Activated T-helper 1 cell treated with anti-CD3 and anti-CD28 coated beads, Interleukin-12 subunit alpha, Interleukin-12 subunit beta, Interleukin-2, Interleukin-4 antibody, amounts not matched to agents 30 ng/mL and 10 ng/mL and 1 ng/mL, durations not matched to agents 14 hours and 24 hours and 36 hours (primary cell): ENCODE measurements around the gene SNX33. TPM values are rescaled to one million over a fixed set of nuclear protein-coding genes. Genes with fewer than 3 reads are reported as not detected.
"Not testable (repeated sequence)": the region's sequence is repeated elsewhere in the genome, so short reads cannot be mapped to it uniquely, and the experiment has no call there.

Experiments used
- DNase-seq: peaks from one replicate; pipeline ENCODE4 v3.0.0; 2021; ENCODE audit warnings: low spot score
- H3K27ac Mint-ChIP-seq: one replicate; pipeline ENCODE4 v1.8.0; 2021; ENCODE audit warnings: mild to moderate bottlenecking, mixed read lengths
- H3K27me3 Mint-ChIP-seq: one replicate; pipeline ENCODE4 v1.8.0; 2022; ENCODE audit warnings: mild to moderate bottlenecking, moderate library complexity, mixed read lengths; ENCODE audit not compliant: insufficient read depth
- H3K36me3 Mint-ChIP-seq: one replicate; pipeline ENCODE4 v1.8.0; 2021; ENCODE audit warnings: low read depth, mixed read lengths
- H3K4me1 Mint-ChIP-seq: one replicate; pipeline ENCODE4 v1.8.0; 2021; ENCODE audit warnings: low read depth, mixed read lengths
- H3K4me3 Mint-ChIP-seq: one replicate; pipeline ENCODE4 v1.8.0; 2021; ENCODE audit warnings: mild to moderate bottlenecking, moderate library complexity, mixed read lengths
- H3K9me3 Mint-ChIP-seq: one replicate; pipeline ENCODE4 v1.8.0; 2021; ENCODE audit warnings: mixed read lengths
- intact Hi-C: fragments of 100-400 bp; cut with micrococcal nuclease; formaldehyde crosslinking; loops from one replicate; pipeline ENCODE4 v1.15.1; 2024
- total RNA-seq: library from RNA; stranded (reverse); gene quantifications from 2 replicates; pipeline ENCODE4 v1.2.3, GENCODE V29; 2022

Gene SNX33
- total RNA-seq, 1 donor from 2014 or later = 6.2 TPM

DNA sequence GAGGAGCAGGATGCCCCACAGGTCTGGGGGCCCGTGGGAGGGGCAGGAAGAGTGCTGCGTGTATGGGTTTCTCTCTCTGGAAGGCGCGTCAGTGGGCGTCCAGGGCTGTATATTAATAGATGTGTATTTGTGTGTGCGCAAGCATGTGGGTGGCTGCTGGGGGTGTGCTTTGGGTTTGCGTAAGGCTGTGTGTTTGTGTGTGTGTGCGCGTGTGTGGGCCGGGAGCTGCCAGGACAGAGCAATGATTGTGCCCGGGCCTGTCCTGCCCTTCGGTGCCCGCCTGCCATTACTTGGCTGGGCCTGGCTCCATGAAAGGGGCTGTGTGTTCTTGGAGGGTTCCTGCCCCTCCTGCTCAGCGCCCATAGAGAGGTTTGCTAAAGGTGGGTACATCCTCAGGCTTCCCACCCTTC, 48.6 kb downstream of the SNX33 start:
- no peak overlapping the region for H3K4me3 Mint-ChIP-seq
- peak overlapping the region; percentile 55 for H3K27ac Mint-ChIP-seq

GRCh38 chr15:75696854-75697259, 49.1 kb downstream of the SNX33 start:
- DNase-seq = no peak
- no peaks in the 10 kb centered on the region for H3K36me3 Mint-ChIP-seq
- H3K4me3 Mint-ChIP-seq = no peak overlapping the region
- peaks cover 5% of the 10 kb centered on the region for H3K27me3 Mint-ChIP-seq
- no peaks in the 10 kb centered on the region for H3K9me3 Mint-ChIP-seq
- H3K4me1 Mint-ChIP-seq = peaks cover 16% of the 10 kb centered on the region
- no peak overlapping the region for H3K27ac Mint-ChIP-seq
- intact Hi-C loops = no loop called here

More for the DNA sequence above, 48.6 kb downstream of the SNX33 start:
- DNase-seq = no peak
- Mint-ChIP-seq H3K36me3 (no peaks in the 10 kb centered on the region), H3K27me3 (peaks cover 5% of the 10 kb centered on the region), H3K9me3 (no peaks in the 10 kb centered on the region), H3K4me1 (peaks cover 16% of the 10 kb centered on the region)
- intact Hi-C loops = no loop called here

DNA sequence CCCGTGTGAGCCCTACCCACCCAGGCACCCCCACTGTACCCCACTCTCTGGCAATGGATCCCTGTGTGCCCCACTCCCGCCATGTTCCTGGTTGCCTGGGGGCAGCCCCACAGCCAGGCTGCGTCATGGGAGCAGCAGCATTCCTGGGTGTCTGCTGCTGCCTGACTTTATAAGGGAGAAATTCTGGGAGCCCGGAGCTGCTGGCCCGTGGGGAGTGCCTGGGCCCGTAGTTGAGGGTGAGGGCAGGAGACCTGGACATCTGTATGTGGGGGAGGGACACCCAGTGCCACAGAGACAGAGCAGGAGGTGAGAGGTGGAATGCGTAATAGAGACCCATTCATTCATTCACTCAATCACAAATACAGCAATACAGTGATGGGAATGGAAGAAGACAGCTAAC, 49.8 kb downstream of the SNX33 start:
- Mint-ChIP-seq H3K4me1 (peaks cover 16% of the 10 kb centered on the region), H3K9me3 (no peaks in the 10 kb centered on the region), H3K27ac (no peak overlapping the region), H3K4me3 (no peak overlapping the region), H3K36me3 (no peaks in the 10 kb centered on the region), H3K27me3 (peaks cover 2% of the 10 kb centered on the region)
- no peak for DNase-seq
- intact Hi-C loops = no loop called here

DNA sequence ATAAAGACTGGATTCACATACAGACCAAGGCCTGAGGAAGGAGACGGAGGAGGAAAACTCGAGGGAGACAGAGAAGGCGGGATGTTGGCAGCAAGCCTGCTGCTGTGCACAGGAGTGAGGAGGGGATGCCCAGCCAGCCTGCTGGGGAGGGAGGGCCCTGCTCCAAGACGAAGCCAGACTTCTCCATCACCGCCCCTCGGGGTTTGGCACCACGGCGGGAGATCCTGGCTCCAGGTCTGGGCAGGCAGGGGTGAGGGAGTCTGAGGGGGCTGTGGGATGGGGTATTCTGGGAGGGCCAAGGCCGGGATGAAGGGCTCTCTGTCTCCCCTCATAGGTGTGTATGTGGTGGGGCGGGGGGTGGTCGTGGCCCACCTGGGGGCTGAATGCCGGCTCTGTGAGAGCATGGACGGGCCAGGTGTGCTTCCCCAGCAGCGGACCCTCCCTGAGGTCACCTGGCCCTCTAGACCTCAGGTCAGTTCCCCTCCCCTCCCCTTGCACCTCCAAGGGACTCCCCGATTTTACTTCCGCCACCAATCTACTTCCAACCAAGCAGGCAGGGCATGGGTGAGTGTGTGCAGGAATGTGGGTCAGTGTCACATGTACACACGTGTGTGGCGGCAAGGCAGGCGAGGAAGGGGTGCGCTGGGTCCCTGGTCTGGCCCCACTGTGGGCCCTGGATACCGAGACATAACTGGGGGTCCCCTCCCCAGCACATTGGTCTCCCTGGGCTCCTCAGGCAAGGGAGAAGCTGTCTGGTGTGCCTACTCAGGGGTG, 50.4 kb downstream of the SNX33 start:
- H3K27ac Mint-ChIP-seq, H3K36me3 Mint-ChIP-seq, DNase-seq, H3K27me3 Mint-ChIP-seq, H3K9me3 Mint-ChIP-seq, H3K4me3 Mint-ChIP-seq, intact Hi-C loops: not testable (repeated sequence)
- peaks cover 16% of the 10 kb centered on the region for H3K4me1 Mint-ChIP-seq

GRCh38 chr15:75699517-75699916, 51.8 kb downstream of the SNX33 start:
- H3K9me3 Mint-ChIP-seq, DNase-seq, H3K27me3 Mint-ChIP-seq, H3K4me3 Mint-ChIP-seq, H3K27ac Mint-ChIP-seq, intact Hi-C loops, H3K36me3 Mint-ChIP-seq: not testable (repeated sequence)
- peaks cover 16% of the 10 kb centered on the region for H3K4me1 Mint-ChIP-seq

DNA sequence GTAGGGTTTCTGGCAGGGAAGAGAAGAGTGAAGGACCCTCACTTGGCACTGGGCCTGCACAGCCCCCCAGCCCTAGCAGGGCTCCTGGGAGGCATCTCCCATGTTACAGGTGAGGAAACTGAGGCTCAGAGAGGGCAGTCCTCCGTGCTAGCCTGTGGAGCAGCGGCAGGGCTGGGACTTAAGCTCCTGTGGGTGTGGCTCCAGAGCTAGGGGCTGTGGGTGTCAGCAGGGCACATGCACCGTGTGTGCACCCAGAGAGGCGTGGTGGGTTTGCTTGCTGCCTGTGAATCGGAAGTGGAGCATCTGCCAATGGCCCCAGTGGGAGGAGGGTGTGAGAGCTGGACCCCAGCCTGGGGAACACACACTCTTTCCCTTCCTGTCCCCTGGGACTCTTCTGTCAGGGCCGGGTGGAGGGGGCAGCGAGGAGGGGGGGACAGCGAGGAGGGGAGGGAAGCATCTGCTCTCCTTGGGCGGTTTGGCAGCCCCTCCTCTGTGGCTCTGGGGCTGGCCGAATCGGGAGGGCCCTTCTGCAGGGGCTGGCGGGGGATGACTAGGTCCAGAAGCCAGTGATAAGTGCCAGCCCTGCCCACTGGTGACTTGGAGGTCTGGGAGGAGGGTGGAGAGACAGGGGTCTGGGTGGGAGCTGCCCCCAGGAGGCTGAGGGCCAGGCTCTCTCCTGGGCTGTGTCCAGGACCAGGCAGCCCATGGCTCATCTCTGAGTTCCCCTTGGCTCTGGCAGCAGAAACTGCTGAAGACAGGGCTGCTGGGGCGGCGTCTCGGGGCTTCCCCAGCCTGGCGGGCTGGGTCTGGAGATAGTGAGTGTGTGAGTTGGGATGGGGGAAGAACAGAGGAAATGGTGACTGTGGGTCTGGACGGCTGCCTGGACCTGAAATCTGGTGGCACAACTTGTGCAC, 52.5 kb downstream of the SNX33 start:
- H3K4me3 Mint-ChIP-seq, DNase-seq, intact Hi-C loops, H3K4me1 Mint-ChIP-seq, H3K27ac Mint-ChIP-seq, H3K36me3 Mint-ChIP-seq, H3K9me3 Mint-ChIP-seq, H3K27me3 Mint-ChIP-seq: not testable (repeated sequence)

DNA sequence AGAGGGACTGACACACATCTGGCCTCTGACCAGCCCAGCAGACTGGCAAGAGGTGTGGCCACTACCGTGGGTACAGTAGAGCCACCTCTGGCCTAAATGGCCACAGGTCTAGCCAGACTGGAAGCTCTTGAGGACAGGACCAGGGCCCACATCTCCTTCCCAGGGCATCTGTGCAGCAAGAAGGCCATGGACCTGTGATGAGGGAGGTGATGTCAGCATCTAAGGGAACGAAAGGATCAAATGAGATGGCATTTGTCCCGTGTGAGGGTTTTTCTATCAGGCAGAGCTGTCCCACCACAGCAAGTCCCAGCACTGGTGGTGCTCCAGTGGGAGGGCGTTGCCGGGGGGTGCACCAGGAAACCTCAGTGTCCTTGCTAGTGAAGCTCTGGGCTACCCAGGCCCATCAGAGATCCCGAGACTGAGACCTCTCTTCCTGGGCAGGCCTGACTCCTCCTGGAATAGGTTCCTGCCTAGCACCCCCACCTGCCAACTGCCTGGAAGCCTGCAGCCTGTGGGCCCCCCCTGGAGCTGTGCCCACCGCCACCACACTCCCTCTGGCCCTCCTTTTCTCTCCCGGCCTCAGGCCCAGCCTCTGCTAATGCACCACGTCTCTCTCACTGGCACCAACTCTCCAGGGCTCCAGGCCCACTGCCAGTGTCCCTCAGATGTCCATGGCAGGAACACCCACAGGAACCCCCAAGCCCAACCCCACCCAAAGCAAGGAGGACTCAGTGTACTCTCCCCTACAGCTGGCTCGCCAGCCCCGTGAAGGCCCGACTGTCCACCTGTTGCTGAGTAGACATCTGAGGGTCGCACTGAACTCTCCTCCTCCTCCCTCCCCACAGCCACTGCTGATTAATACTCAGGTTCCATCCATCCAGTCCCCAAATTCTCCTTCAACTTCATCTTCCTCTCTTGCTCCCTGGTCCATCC, 53.6 kb downstream of the SNX33 start:
- H3K36me3 Mint-ChIP-seq, H3K27me3 Mint-ChIP-seq, H3K9me3 Mint-ChIP-seq, intact Hi-C loops, H3K27ac Mint-ChIP-seq, H3K4me3 Mint-ChIP-seq, DNase-seq, H3K4me1 Mint-ChIP-seq: not testable (repeated sequence)

GRCh38 chr15:75702436-75702835, 54.7 kb downstream of the SNX33 start:
- Mint-ChIP-seq H3K36me3 (no peaks in the 10 kb centered on the region), H3K27me3 (no peaks in the 10 kb centered on the region), H3K27ac (no peak overlapping the region), H3K4me1 (no peaks in the 10 kb centered on the region), H3K4me3 (no peak overlapping the region), H3K9me3 (no peaks in the 10 kb centered on the region)
- no peak for DNase-seq
- intact Hi-C loops = no loop called here

- H3K36me3 Mint-ChIP-seq, H3K27ac Mint-ChIP-seq, intact Hi-C loops: not testable (repeated sequence)
Measured at GRCh38 chr15:75703440-75704262, 55.9 kb downstream of the SNX33 start.

GRCh38 chr15:75704263-75704615, 56.5 kb downstream of the SNX33 start:
- H3K4me3 Mint-ChIP-seq = no peak overlapping the region
- H3K27ac Mint-ChIP-seq = no peak overlapping the region
- no peaks in the 10 kb centered on the region for H3K9me3 Mint-ChIP-seq
- no peak for DNase-seq
- H3K27me3 Mint-ChIP-seq = no peaks in the 10 kb centered on the region
- intact Hi-C loops = no loop called here
- no peaks in the 10 kb centered on the region for H3K4me1 Mint-ChIP-seq
- H3K36me3 Mint-ChIP-seq = no peaks in the 10 kb centered on the region

More at GRCh38 chr15:75703440-75704262, 55.9 kb downstream of the SNX33 start:
- H3K9me3 Mint-ChIP-seq, H3K4me1 Mint-ChIP-seq, DNase-seq, H3K27me3 Mint-ChIP-seq, H3K4me3 Mint-ChIP-seq: not testable (repeated sequence)

GRCh38 chr15:75704618-75705017, 56.9 kb downstream of the SNX33 start:
- DNase-seq = no peak
- Mint-ChIP-seq H3K27me3 (no peaks in the 10 kb centered on the region), H3K9me3 (no peaks in the 10 kb centered on the region), H3K4me1 (no peaks in the 10 kb centered on the region), H3K4me3 (no peak overlapping the region), H3K27ac (no peak overlapping the region), H3K36me3 (no peaks in the 10 kb centered on the region)
- intact Hi-C loops = no loop called here

GRCh38 chr15:75705375-75705774, 57.7 kb downstream of the SNX33 start:
- intact Hi-C loops, H3K27ac Mint-ChIP-seq, H3K9me3 Mint-ChIP-seq: not testable (repeated sequence)

More at GRCh38 chr15:75705375-75705774, 57.7 kb downstream of the SNX33 start:
- not testable (repeated sequence) for H3K4me1 Mint-ChIP-seq, H3K4me3 Mint-ChIP-seq, DNase-seq, H3K27me3 Mint-ChIP-seq, H3K36me3 Mint-ChIP-seq
